ENCODE results near the gene TPCN1.

- TF ChIP-seq FOXO4 (CRISPR knock-in tag; conservative IDR thresholded peaks at IDR 0.05) (no peak), SOX6 (IDR thresholded peaks at IDR 0.05) (no peak), SOX6 (CRISPR knock-in tag; IDR thresholded peaks at IDR 0.05) (no peak), ZBTB10 (CRISPR knock-in tag; IDR thresholded peaks at IDR 0.05; ENCODE audit: borderline replicate concordance) (no peak), POLR2AphosphoS5 (IDR thresholded peaks at IDR 0.05; ENCODE audit: low read depth, low read length) (no peak), MLX (CRISPR knock-in tag; IDR thresholded peaks at IDR 0.05) (no peak), TCF7L2 (IDR thresholded peaks at IDR 0.05; ENCODE audit: low read depth, low read length) (no peak), SETDB1 (CRISPR knock-in tag; IDR thresholded peaks at IDR 0.05; ENCODE audit: borderline replicate concordance) (no peak), ZBTB8A (CRISPR knock-in tag; IDR thresholded peaks at IDR 0.05; ENCODE audit: borderline replicate concordance, low read depth) (no peak), MYNN (CRISPR knock-in tag; IDR thresholded peaks at IDR 0.05; ENCODE audit: low read depth) (no peak), MEIS2 (CRISPR knock-in tag; IDR thresholded peaks at IDR 0.05) (no peak), ZNF12 (CRISPR knock-in tag; IDR thresholded peaks at IDR 0.05) (no peak), ZBTB26 (CRISPR knock-in tag; IDR thresholded peaks at IDR 0.05; ENCODE audit: borderline replicate concordance) (no peak), MNT (IDR thresholded peaks at IDR 0.05) (no peak)
Measured at GRCh38 chr12:113248051-113248825, 27.0 kb downstream of the TPCN1 start.
